DMS79 treated with DMSO at 0.1 percent for 48 hours (cell line): ENCODE measurements around the gene ZNG1B.
"Not testable (repeated sequence)": the region's sequence is repeated elsewhere in the genome, so short reads cannot be mapped to it uniquely, and the experiment has no call there.

Experiments used
- DNase-seq: peaks from one replicate; lab custom pipeline; 2025; lab: John Stamatoyannopoulos, UW

Gene ZNG1B

GRCh38 chr2:113503094-113504042, 65.9 kb downstream of the ZNG1B start:
- DNase-seq, result not testable (repeated sequence)

GRCh38 chr2:113504081-113504480, 66.6 kb downstream of the ZNG1B start:
- not testable (repeated sequence) for DNase-seq

GRCh38 chr2:113507394-113508140, 70.1 kb downstream of the ZNG1B start:
- not testable (repeated sequence) for DNase-seq

GRCh38 chr2:113508187-113508586, 70.7 kb downstream of the ZNG1B start:
- not testable (repeated sequence) for DNase-seq

GRCh38 chr2:113510913-113511312, 73.4 kb downstream of the ZNG1B start:
- DNase-seq, result not testable (repeated sequence)

GRCh38 chr2:113511859-113512258, 74.4 kb downstream of the ZNG1B start:
- not testable (repeated sequence) for DNase-seq

- DNase-seq, result not testable (repeated sequence)
Observed at GRCh38 chr2:113515457-113515856, 78.0 kb downstream of the ZNG1B start.

GRCh38 chr2:113515995-113516394, 78.5 kb downstream of the ZNG1B start:
- DNase-seq, result not testable (repeated sequence)

GRCh38 chr2:113517025-113517424, 79.5 kb downstream of the ZNG1B start:
- not testable (repeated sequence) for DNase-seq

GRCh38 chr2:113520837-113521236, 83.3 kb downstream of the ZNG1B start:
- DNase-seq, result not testable (repeated sequence)

GRCh38 chr2:113521492-113521891, 84.0 kb downstream of the ZNG1B start:
- DNase-seq, result not testable (repeated sequence)

- DNase-seq, result not testable (repeated sequence)
Observed at GRCh38 chr2:113524986-113525385, 87.5 kb downstream of the ZNG1B start.

GRCh38 chr2:113527350-113528045, 90.0 kb downstream of the ZNG1B start:
- not testable (repeated sequence) for DNase-seq

GRCh38 chr2:113528126-113528525, 90.6 kb downstream of the ZNG1B start:
- not testable (repeated sequence) for DNase-seq

- DNase-seq, result not testable (repeated sequence)
Observed at GRCh38 chr2:113528904-113529303, 91.4 kb downstream of the ZNG1B start.

GRCh38 chr2:113532991-113533390, 95.5 kb downstream of the ZNG1B start:
- DNase-seq, result not testable (repeated sequence)

GRCh38 chr2:113536573-113536972, 99.1 kb downstream of the ZNG1B start:
- DNase-seq, result not testable (repeated sequence)

GRCh38 chr2:113540834-113541203, 103.3 kb downstream of the ZNG1B start:
- not testable (repeated sequence) for DNase-seq

GRCh38 chr2:113541204-113541975, 103.9 kb downstream of the ZNG1B start:
- not testable (repeated sequence) for DNase-seq

GRCh38 chr2:113541976-113542485, 104.5 kb downstream of the ZNG1B start:
- not testable (repeated sequence) for DNase-seq

- DNase-seq, result not testable (repeated sequence)
Observed at GRCh38 chr2:113542529-113542928, 105.0 kb downstream of the ZNG1B start.
